ENCODE measurements around the gene NFYC. TPM values are rescaled to one million over a fixed set of nuclear protein-coding genes. Genes with fewer than 3 reads are reported as not detected.
A peak's percentile ranks its signal among the peaks of the same experiment; 100 is the strongest.

The NFYC gene
- 10 to 100 TPM; 62.5 TPM for total RNA-seq
- long read RNA-seq, transcript NFYC-213 (10 exons, 1,950 nt) = major isoform, 79 of 123 reads
- long read RNA-seq, transcript NFYC-210 (11 exons, 1,536 nt) = minor isoform, 5 of 123 reads
- long read RNA-seq, partial matches to known transcripts = 9 of 123 reads
- long read RNA-seq, other reads (novel, unspliced or antisense) = 25 of 123 reads

GRCh38 chr1:40691538-40692428 is at the start of gene NFYC:
Gene NFYC, plus strand, starts transcription at chr1:40691704. Its CDS starts 47,140 bp downstream, at chr1:40738844.
- intact Hi-C loops (cut with DNase I, micrococcal nuclease) = no loop called here
- peak; percentile 90 for ATAC-seq
- DNase-seq = peak; percentile 98 to 99

- ATAC-seq = no peak
- no peak for DNase-seq
- intact Hi-C loops (cut with DNase I, micrococcal nuclease) = no loop called here
Observed at GRCh38 chr1:40645118-40645680, 46.3 kb upstream of the NFYC start.

GRCh38 chr1:40646315-40646714 is 45.2 kb upstream of the NFYC start:
- ATAC-seq (peak; percentile 23), DNase-seq (no peak)
- intact Hi-C loops (cut with DNase I, micrococcal nuclease) = no loop called here

- DNase-seq = no peak
- intact Hi-C loops (cut with DNase I, micrococcal nuclease) = no loop called here
- ATAC-seq = no peak
Observed at GRCh38 chr1:40648200-40648599, 43.3 kb upstream of the NFYC start.

GRCh38 chr1:40648928-40649591 is 42.4 kb upstream of the NFYC start:
- ATAC-seq (peak; percentile 49), DNase-seq (peak in 1 of 2 donors; percentile 55)
- intact Hi-C loops (cut with DNase I, micrococcal nuclease) = no loop called here

- ATAC-seq = no peak
- DNase-seq = no peak
- intact Hi-C loops (cut with DNase I, micrococcal nuclease) = no loop called here
Observed at GRCh38 chr1:40649592-40649930, 41.9 kb upstream of the NFYC start.

GRCh38 chr1:40650075-40650474 is 41.4 kb upstream of the NFYC start:
- intact Hi-C loops (cut with DNase I, micrococcal nuclease) = no loop called here

GRCh38 chr1:40651138-40651857 is 40.2 kb upstream of the NFYC start:
- ATAC-seq (peak; percentile 85), DNase-seq (peak; percentile 73 to 85)
- intact Hi-C loops (cut with DNase I, micrococcal nuclease) = no loop called here

More at GRCh38 chr1:40650075-40650474, 41.4 kb upstream of the NFYC start:
- DNase-seq (no peak), ATAC-seq (peak; percentile 1)

GRCh38 chr1:40652468-40652867 is 39.0 kb upstream of the NFYC start:
- intact Hi-C loops (cut with DNase I, micrococcal nuclease) = no loop called here
- ATAC-seq = no peak
- no peak for DNase-seq

GRCh38 chr1:40652979-40653378 is 38.5 kb upstream of the NFYC start:
- intact Hi-C loops (cut with DNase I, micrococcal nuclease) = no loop called here
- DNase-seq (no peak), ATAC-seq (no peak)

GRCh38 chr1:40653851-40654537 is 37.5 kb upstream of the NFYC start:
- DNase-seq = no peak
- intact Hi-C loops (cut with DNase I, micrococcal nuclease) = no loop called here

GRCh38 chr1:40657046-40657445 is 34.5 kb upstream of the NFYC start:
- intact Hi-C loops (cut with DNase I, micrococcal nuclease) = no loop called here
- ATAC-seq (no peak), DNase-seq (no peak)

More at GRCh38 chr1:40653851-40654537, 37.5 kb upstream of the NFYC start:
- ATAC-seq = no peak

GRCh38 chr1:40658751-40659648 is 32.5 kb upstream of the NFYC start:
- intact Hi-C loops (cut with DNase I, micrococcal nuclease) = no loop called here
- no peak for ATAC-seq
- no peak for DNase-seq

- ATAC-seq (no peak), DNase-seq (no peak)
- intact Hi-C loops (cut with DNase I, micrococcal nuclease) = no loop called here
Observed at GRCh38 chr1:40659649-40659947, 31.9 kb upstream of the NFYC start.

- ATAC-seq = no peak
- intact Hi-C loops (cut with DNase I, micrococcal nuclease) = loop anchor here in 1 of 2 donors (10.0 kb wide), 1 partner anchor 47 kb away; no protein-coding TSS in a partner anchor
- no peak for DNase-seq
Observed at GRCh38 chr1:40661678-40662077, 29.8 kb upstream of the NFYC start.

- no peak for DNase-seq
- ATAC-seq = no peak
- intact Hi-C loops (cut with DNase I, micrococcal nuclease) = loop anchor here in 1 of 2 donors (10.0 kb wide), 1 partner anchor 47 kb away; no protein-coding TSS in a partner anchor
Observed at GRCh38 chr1:40662151-40662550, 29.4 kb upstream of the NFYC start.

- intact Hi-C loops (cut with DNase I, micrococcal nuclease) = loop anchor here in 1 of 2 donors (10.0 kb wide), 1 partner anchor 48 kb away; no protein-coding TSS in a partner anchor
- DNase-seq (no peak), ATAC-seq (no peak)
Observed at GRCh38 chr1:40662864-40663263, 28.6 kb upstream of the NFYC start.

All from left colon (tissue), 2 donors.